Natural killer cell (primary cell): ENCODE measurements around the gene NCSTN. TPM values are rescaled to one million over a fixed set of nuclear protein-coding genes. Genes with fewer than 3 reads are reported as not detected.
A peak's percentile ranks its signal among the peaks of the same experiment; 100 is the strongest.

Source experiments
- ATAC-seq, 3 donors: fragments of 150-1000 bp in 2 of 3; fragments of 200-7000 bp in 1 of 3; cut with Tn5 transposase; 1 replicate in 1 of 3; 2 replicates in 2 of 3; pipeline ENCODE4 v1.10.0; 2021; ENCODE audit warnings: mild to moderate bottlenecking in 2 of 3, moderate library complexity in 2 of 3
- DNase-seq, 2 donors: peaks; one replicate each; pipeline versions ENCODE4 v3.0.0 to v3.0.0-alpha.2; 2013 to 2021; ENCODE audit warnings: mixed read lengths in 1 of 2
- H3K27ac ChIP-seq: one replicate; pipeline ENCODE4 v1.5.1; 2013; ENCODE audit warnings: mild to moderate bottlenecking, low read length
- H3K27me3 ChIP-seq: one replicate; pipeline ENCODE4 v1.6.1; 2013; ENCODE audit warnings: low read length; ENCODE audit not compliant: control insufficient read depth, insufficient read depth
- H3K36me3 ChIP-seq: one replicate; pipeline ENCODE4 v1.6.1; 2013; ENCODE audit warnings: low read length; ENCODE audit not compliant: control insufficient read depth, insufficient read depth
- H3K4me1 ChIP-seq: one replicate; pipeline ENCODE4 v1.6.1; 2013; ENCODE audit warnings: low read length; ENCODE audit not compliant: control insufficient read depth, insufficient read depth
- H3K4me3 ChIP-seq: one replicate; pipeline ENCODE4 v1.5.1; 2013; ENCODE audit warnings: low read length
- H3K9me3 ChIP-seq: one replicate; pipeline ENCODE4 v1.6.1; 2013; ENCODE audit warnings: low read length; ENCODE audit not compliant: control insufficient read depth, insufficient read depth
- H3K27ac Mint-ChIP-seq, 2 donors: one replicate each; pipeline ENCODE4 v1.8.0; 2022; ENCODE audit warnings: mild to moderate bottlenecking in 2 of 2, mixed read lengths in 2 of 2, moderate library complexity in 1 of 2
- H3K27me3 Mint-ChIP-seq, 2 donors: one replicate each; pipeline ENCODE4 v1.8.0; 2022; ENCODE audit warnings: low read depth in 2 of 2, mixed read lengths in 2 of 2
- H3K36me3 Mint-ChIP-seq: one replicate; pipeline ENCODE4 v1.8.0; 2022; ENCODE audit warnings: mixed read lengths
- H3K4me1 Mint-ChIP-seq, 2 donors: one replicate each; pipeline ENCODE4 v1.8.0; 2022; ENCODE audit warnings: mixed read lengths in 2 of 2
- H3K4me3 Mint-ChIP-seq: one replicate; pipeline ENCODE4 v1.8.0; 2022; ENCODE audit warnings: mild to moderate bottlenecking, moderate library complexity, mixed read lengths
- H3K9me3 Mint-ChIP-seq, 2 donors: one replicate each; pipeline ENCODE4 v1.8.0; 2022; ENCODE audit warnings: mixed read lengths in 2 of 2
- CTCF ChIP-seq: fragments of 200-600 bp; IDR thresholded peaks from one replicate; pipeline ENCODE4 v1.8.0; 2022; ENCODE audit warnings: antibody characterized with exemption
- WGBS: methylation state at CpG from one replicate; pipeline ENCODE4 v1.1.7; 2013; ENCODE audit warnings: missing lambda C conversion rate; ENCODE audit not compliant: insufficient coverage; 5-methylcytosine and 5-hydroxymethylcytosine counted together
- intact Hi-C: fragments of 100-400 bp; cut with micrococcal nuclease; formaldehyde crosslinking; loops from one replicate; pipeline ENCODE4 v1.14.2; 2022
- total RNA-seq, 4 donors: library from RNA; stranded (reverse); fragments of 120-200 nt in 1 of 4; gene quantifications; one replicate each; pipeline versions ENCODE4 v1.2.3 to v1.2.4, GENCODE V29; 2013 to 2022

NCSTN gene
- total RNA-seq, 3 donors from 2014 or later (not counting 1 experiment from before 2014, with no cell fraction given) = 104 to 140 (median 110) TPM

- 91% methylated on average over 13 of the region's 13 CpGs for WGBS
- no peak overlapping the region for H3K4me3 Mint-ChIP-seq
- no peak overlapping the region for H3K27ac Mint-ChIP-seq
- H3K27ac ChIP-seq = peak overlapping the region; percentile 0
- H3K36me3 Mint-ChIP-seq = peaks cover 41% of the 10 kb centered on the region
- no peaks in the 10 kb centered on the region for H3K9me3 Mint-ChIP-seq
- H3K27me3 ChIP-seq = no peaks in the 10 kb centered on the region
- no peaks in the 10 kb centered on the region for H3K27me3 Mint-ChIP-seq
- ATAC-seq (no peak), DNase-seq (no peak)
- H3K9me3 ChIP-seq = no peaks in the 10 kb centered on the region
- intact Hi-C loops = no loop called here
- no peaks in the 10 kb centered on the region for H3K4me1 ChIP-seq
- TF ChIP-seq CTCF = no peak
- H3K36me3 ChIP-seq = peaks cover 87% of the 10 kb centered on the region
- no peaks in the 10 kb centered on the region for H3K4me1 Mint-ChIP-seq
- no peak overlapping the region for H3K4me3 ChIP-seq
These were observed 35.9 kb upstream of the NCSTN start for GRCh38 chr1:160307118-160307791.

- no peak for ATAC-seq
- Mint-ChIP-seq H3K27me3 (no peaks in the 10 kb centered on the region), H3K36me3 (peaks cover 43% of the 10 kb centered on the region), H3K4me1 (peaks cover 0 to 7% of the 10 kb centered on the region in 2 donors), H3K27ac (peak overlapping the region in 1 of 2 donors; percentile 1), H3K9me3 (no peaks in the 10 kb centered on the region), H3K4me3 (no peak overlapping the region)
- no peaks in the 10 kb centered on the region for H3K27me3 ChIP-seq
- intact Hi-C loops = no loop called here
- DNase-seq = no peak
- no peak overlapping the region for H3K27ac ChIP-seq
- H3K9me3 ChIP-seq = no peaks in the 10 kb centered on the region
- no peaks in the 10 kb centered on the region for H3K4me1 ChIP-seq
- TF ChIP-seq CTCF = no peak
- 99% methylated on average over 3 of the region's 4 CpGs for WGBS
- H3K4me3 ChIP-seq = no peak overlapping the region
- peaks cover 88% of the 10 kb centered on the region for H3K36me3 ChIP-seq
These were observed 34.6 kb upstream of the NCSTN start for GRCh38 chr1:160308451-160309184.

GRCh38 chr1:160309185-160309557 lies 34.0 kb upstream of the NCSTN start:
- Histone ChIP-seq H3K4me3 (no peak overlapping the region), H3K36me3 (peaks cover 90% of the 10 kb centered on the region), H3K9me3 (no peaks in the 10 kb centered on the region), H3K27ac (no peak overlapping the region), H3K27me3 (no peaks in the 10 kb centered on the region), H3K4me1 (no peaks in the 10 kb centered on the region)
- intact Hi-C loops = no loop called here
- peaks cover 0 to 7% of the 10 kb centered on the region in 2 donors for H3K4me1 Mint-ChIP-seq
- no peak overlapping the region for H3K27ac Mint-ChIP-seq
- no peaks in the 10 kb centered on the region for H3K9me3 Mint-ChIP-seq
- H3K36me3 Mint-ChIP-seq = peaks cover 41% of the 10 kb centered on the region
- DNase-seq = no peak
- no peak for TF ChIP-seq CTCF
- ATAC-seq = no peak
- no peak overlapping the region for H3K4me3 Mint-ChIP-seq
- H3K27me3 Mint-ChIP-seq = no peaks in the 10 kb centered on the region
